HEK293 (cell line): Measurements from ENCODE around the gene LCE6A.

ENCODE experiments used
- CTCF ChIA-PET: fragments of 350-600 bp; formaldehyde crosslinking; extraction: SDS; loops from one replicate; lab custom pipeline; 2021; ENCODE audit warnings: antibody characterized with exemption; lab: Yijun Ruan, JAX
- POLR2A ChIA-PET: fragments of 300-600 bp; formaldehyde crosslinking; extraction: SDS; loops from one replicate; lab custom pipeline; 2020; ENCODE audit warnings: antibody characterized with exemption, inconsistent platforms; lab: Yijun Ruan, JAX
- H3K27ac ChIP-seq: fragments of 200-500 bp; sonication (Bioruptor generic); 2 replicates; pipeline ENCODE4 v1.5.1; 2014; ENCODE audit warnings: low read depth, low read length, control low read depth, inconsistent platforms; ENCODE audit errors: extremely low read depth
- H3K36me3 ChIP-seq, 2 experiments: fragments of 200-500 bp in 1 of 2; sonication (Bioruptor generic) in 1 of 2; 1 replicate in 1 of 2; 2 replicates in 1 of 2; pipeline ENCODE4 v1.5.1; 2014 to 2017; ENCODE audit warnings: inconsistent platforms in 2 of 2, low read length in 2 of 2; ENCODE audit not compliant: control insufficient read depth in 2 of 2, insufficient read depth in 1 of 2
- H3K4me1 ChIP-seq: fragments of 200-500 bp; sonication (Bioruptor generic); 2 replicates; pipeline ENCODE4 v1.5.1; 2014; ENCODE audit warnings: mild to moderate bottlenecking, low read length, inconsistent platforms; ENCODE audit not compliant: control insufficient read depth, insufficient read depth
- H3K4me3 ChIP-seq: 2 replicates; pipeline ENCODE4 v1.5.1; 2011; ENCODE audit warnings: low read depth, mild to moderate bottlenecking, control low read depth, low read length, moderate library complexity
- H3K9me3 ChIP-seq: fragments of 200-500 bp; sonication (Bioruptor generic); 2 replicates; pipeline ENCODE4 v1.5.1; 2014; ENCODE audit warnings: low read depth, low read length, inconsistent platforms; ENCODE audit not compliant: control insufficient read depth, insufficient read depth
- GFI1B ChIP-seq: fragments of 450-650 bp; formaldehyde crosslinking; IDR thresholded peaks from 2 replicates; pipeline ENCODE4 v1.5.1; 2016; ENCODE audit warnings: missing biosample characterization, missing genetic modification characterization
- GLI2 ChIP-seq: fragments of 450-650 bp; formaldehyde crosslinking; IDR thresholded peaks from 2 replicates; pipeline ENCODE4; 2017; ENCODE audit warnings: missing biosample characterization, missing genetic modification characterization, low read depth, borderline replicate concordance
- GLI4 ChIP-seq: fragments of 450-650 bp; formaldehyde crosslinking; IDR thresholded peaks from 2 replicates; pipeline ENCODE4 v1.5.1; 2016; ENCODE audit warnings: missing biosample characterization, missing genetic modification characterization
- PRDM1 ChIP-seq: fragments of 450-650 bp; formaldehyde crosslinking; IDR thresholded peaks from 2 replicates; pipeline ENCODE4; 2016; ENCODE audit warnings: missing biosample characterization, missing genetic modification characterization
- TRIM28 ChIP-seq: IDR thresholded peaks from 2 replicates; pipeline ENCODE4 v1.6.1; 2011; ENCODE audit warnings: low read length, control low read depth, borderline replicate concordance
- ZBTB20 ChIP-seq: fragments of 450-650 bp; formaldehyde crosslinking; IDR thresholded peaks from 2 replicates; pipeline ENCODE4 v1.5.1; 2016; ENCODE audit warnings: missing biosample characterization, missing genetic modification characterization
- ZFHX2 ChIP-seq: fragments of 450-650 bp; formaldehyde crosslinking; conservative IDR thresholded peaks from 2 replicates; pipeline ENCODE4 v1.5.1; 2016; ENCODE audit warnings: missing biosample characterization, missing genetic modification characterization
- ZFP41 ChIP-seq: fragments of 450-650 bp; formaldehyde crosslinking; IDR thresholded peaks from 2 replicates; pipeline ENCODE4 v1.5.1; 2016; ENCODE audit warnings: missing biosample characterization, missing genetic modification characterization, borderline replicate concordance
- ZIC2 ChIP-seq: fragments of 450-650 bp; formaldehyde crosslinking; IDR thresholded peaks from 2 replicates; pipeline ENCODE4 v1.5.1; 2016; ENCODE audit warnings: missing biosample characterization, missing genetic modification characterization
- ZNF114 ChIP-seq: fragments of 450-650 bp; formaldehyde crosslinking; IDR thresholded peaks from 2 replicates; pipeline ENCODE4 v1.5.0; 2017; ENCODE audit warnings: missing biosample characterization, missing genetic modification characterization
- ZNF138 ChIP-seq: fragments of 450-650 bp; formaldehyde crosslinking; IDR thresholded peaks from 2 replicates; pipeline ENCODE4 v1.5.1; 2016; ENCODE audit warnings: missing biosample characterization, missing genetic modification characterization, borderline replicate concordance
- ZNF416 ChIP-seq: fragments of 450-650 bp; formaldehyde crosslinking; IDR thresholded peaks from 2 replicates; pipeline ENCODE4 v1.5.1; 2016; ENCODE audit warnings: missing biosample characterization, missing genetic modification characterization
- ZNF423 ChIP-seq: fragments of 450-650 bp; formaldehyde crosslinking; IDR thresholded peaks from 2 replicates; pipeline ENCODE4 v1.5.1; 2016; ENCODE audit warnings: missing biosample characterization, missing genetic modification characterization
- ZNF521 ChIP-seq: fragments of 450-650 bp; formaldehyde crosslinking; IDR thresholded peaks from 2 replicates; pipeline ENCODE4 v1.5.1; 2017; ENCODE audit warnings: missing biosample characterization, mild to moderate bottlenecking, missing genetic modification characterization
- ZNF529 ChIP-seq: fragments of 450-650 bp; formaldehyde crosslinking; IDR thresholded peaks from 2 replicates; pipeline ENCODE4 v1.5.1; 2017; ENCODE audit warnings: missing genetic modification characterization, missing biosample characterization; ENCODE audit not compliant: insufficient replicate concordance
- ZNF549 ChIP-seq: fragments of 450-650 bp; IDR thresholded peaks from 2 replicates; pipeline ENCODE4 v1.5.1; 2018; ENCODE audit warnings: missing biosample characterization, missing genetic modification characterization, mild to moderate bottlenecking, inconsistent platforms, moderate library complexity
- ZNF558 ChIP-seq: fragments of 450-650 bp; formaldehyde crosslinking; IDR thresholded peaks from 2 replicates; pipeline ENCODE4 v1.5.1; 2016; ENCODE audit warnings: missing biosample characterization, missing genetic modification characterization
- ZNF677 ChIP-seq: fragments of 450-650 bp; IDR thresholded peaks from 2 replicates; pipeline ENCODE4 v1.5.0; 2018; ENCODE audit warnings: missing biosample characterization, mild to moderate bottlenecking, missing genetic modification characterization, moderate library complexity
- ZNF76 ChIP-seq: fragments of 450-650 bp; formaldehyde crosslinking; IDR thresholded peaks from 2 replicates; pipeline ENCODE4; 2016; ENCODE audit warnings: low read depth, missing biosample characterization, missing genetic modification characterization, borderline replicate concordance
- ZNF791 ChIP-seq: fragments of 450-650 bp; formaldehyde crosslinking; IDR thresholded peaks from 2 replicates; pipeline ENCODE4 v1.5.1; 2016; ENCODE audit warnings: missing biosample characterization, missing genetic modification characterization
- TF ChIP-seq, protein P1 (sequence below): fragments of 450-650 bp; formaldehyde crosslinking; IDR thresholded peaks from 2 replicates; pipeline ENCODE4 v1.5.1; 2016; ENCODE audit warnings: missing biosample characterization, missing genetic modification characterization
- TF ChIP-seq, protein P2 (sequence below): fragments of 450-650 bp; IDR thresholded peaks from 2 replicates; pipeline ENCODE4 v1.5.1; 2018; ENCODE audit warnings: missing biosample characterization, mild to moderate bottlenecking, missing genetic modification characterization
- TF ChIP-seq, protein P3 (sequence below): fragments of 450-650 bp; formaldehyde crosslinking; IDR thresholded peaks from 2 replicates; pipeline ENCODE4 v1.5.1; 2016; ENCODE audit warnings: missing biosample characterization, missing genetic modification characterization
- TF ChIP-seq, protein P4 (sequence below): IDR thresholded peaks from 2 replicates; pipeline ENCODE4 v1.6.1; 2011; ENCODE audit warnings: mild to moderate bottlenecking, low read depth, low read length, borderline replicate concordance

LCE6A gene

DNA sequence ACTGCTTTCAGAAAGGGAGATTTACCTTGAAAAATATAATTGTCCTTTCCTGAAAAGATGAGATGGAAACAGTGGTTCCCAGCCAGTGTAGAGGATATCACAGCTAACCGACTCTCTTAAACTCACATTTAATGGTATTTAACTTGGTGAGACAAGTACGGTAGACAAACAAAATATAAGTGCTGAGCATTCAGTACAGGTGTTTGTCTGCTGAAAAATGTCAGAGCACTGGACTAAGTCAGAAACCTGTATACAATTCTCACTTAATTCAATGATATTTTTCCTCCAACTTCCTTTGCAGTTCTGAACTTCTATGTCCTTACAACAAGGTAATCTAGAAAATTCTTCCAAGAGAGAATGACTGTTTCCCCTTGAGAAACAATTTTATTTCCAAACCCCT is 31.0 kb upstream of the LCE6A start, which contains the start of gene LCE1B (continued):
- TF ChIP-seq ZNF529 (tag by site-specific recombination) (no peak), GLI4 (no peak), ZFHX2 (no peak)

DNA sequence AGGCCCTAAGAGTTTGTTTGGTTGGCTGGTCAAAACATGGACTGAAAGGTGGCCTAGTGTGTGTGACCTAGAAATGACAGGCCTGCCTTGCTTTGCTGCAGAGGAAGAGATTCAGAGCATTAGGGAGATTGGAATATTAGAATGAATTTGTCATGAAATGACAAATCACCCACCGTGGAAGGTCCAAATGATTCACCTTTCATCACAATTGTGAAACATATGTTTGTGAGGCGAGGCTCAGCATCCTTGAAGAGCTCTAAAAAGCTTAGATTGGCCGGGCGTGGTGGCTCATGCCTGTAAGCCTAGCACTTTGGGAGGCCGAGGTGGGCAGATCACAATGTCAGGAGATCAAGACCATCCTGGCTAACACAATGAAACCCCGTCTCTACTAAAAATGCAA is 25.3 kb upstream of the LCE6A start:
- Histone ChIP-seq H3K27ac (no peak overlapping the region), H3K9me3 (no peaks in the 10 kb centered on the region), H3K36me3 (no peaks in the 10 kb centered on the region), H3K4me1 (no peaks in the 10 kb centered on the region), H3K4me3 (no peak overlapping the region)
- TF ChIP-seq TRIM28 (no peak), ZNF114 (tag by site-specific recombination) (no peak), ZNF423 (tag by site-specific recombination) (no peak), ZNF558 (tag by site-specific recombination) (no peak)
- ChIA-PET POLR2A (no interaction called here), CTCF (no interaction called here)

DNA sequence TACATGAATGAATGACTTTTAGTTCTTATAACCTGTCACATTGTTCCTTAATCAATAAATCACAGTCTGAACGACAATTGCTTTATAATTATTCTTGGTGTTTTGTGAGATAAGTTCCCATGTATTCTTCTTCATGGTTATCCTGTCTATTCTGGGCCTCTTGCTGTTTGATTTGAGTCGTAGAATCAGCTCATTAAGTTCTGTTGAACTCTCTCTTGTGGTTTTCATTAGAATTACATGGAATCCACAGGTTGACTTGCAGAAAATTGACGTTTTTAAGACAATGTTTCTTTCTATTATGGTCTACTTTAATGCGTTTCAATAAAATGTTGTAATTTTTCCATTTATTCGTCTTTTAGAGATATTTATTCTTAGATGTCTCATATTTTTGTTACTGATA is 19.4 kb upstream of the LCE6A start:
- Histone ChIP-seq H3K9me3 (no peaks in the 10 kb centered on the region), H3K27ac (no peak overlapping the region), H3K36me3 (no peaks in the 10 kb centered on the region), H3K4me3 (no peak overlapping the region), H3K4me1 (no peaks in the 10 kb centered on the region)
- CTCF ChIA-PET: no interaction called here
- POLR2A ChIA-PET: no interaction called here
- TF ChIP-seq ZNF677 (tag by site-specific recombination) (no peak), GLI2 (tag by site-specific recombination) (no peak)

DNA sequence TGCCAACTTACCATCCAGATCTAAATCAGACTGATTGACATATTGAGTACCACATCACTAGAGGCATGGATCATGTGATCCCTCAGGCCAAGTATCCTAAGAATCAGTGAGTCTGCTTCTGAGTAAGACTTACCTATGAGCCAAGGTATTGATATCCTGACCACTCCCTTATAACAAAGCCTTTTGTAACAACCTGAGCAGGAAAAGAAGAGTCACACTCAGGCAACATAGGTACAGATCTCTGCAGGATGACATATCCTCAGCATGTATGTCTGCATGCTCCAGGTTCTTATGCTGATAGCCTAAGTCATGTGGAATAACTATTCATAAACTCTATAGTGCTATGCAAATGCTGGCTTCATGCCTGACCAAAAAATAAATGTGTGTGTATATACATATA is 17.7 kb upstream of the LCE6A start:
- Histone ChIP-seq H3K4me1 (no peaks in the 10 kb centered on the region), H3K36me3 (no peaks in the 10 kb centered on the region), H3K9me3 (no peaks in the 10 kb centered on the region), H3K27ac (no peak overlapping the region), H3K4me3 (no peak overlapping the region)
- TF ChIP-seq PRDM1 (tag by site-specific recombination): no peak
- no peak for TF ChIP-seq ZFP41 (tag by site-specific recombination)
- TF ChIP-seq ZNF76 (tag by site-specific recombination): no peak
- TF ChIP-seq ZNF791 (tag by site-specific recombination): no peak
- no peak for TF ChIP-seq ZIC2 (tag by site-specific recombination)
- TF ChIP-seq, protein P1, sequence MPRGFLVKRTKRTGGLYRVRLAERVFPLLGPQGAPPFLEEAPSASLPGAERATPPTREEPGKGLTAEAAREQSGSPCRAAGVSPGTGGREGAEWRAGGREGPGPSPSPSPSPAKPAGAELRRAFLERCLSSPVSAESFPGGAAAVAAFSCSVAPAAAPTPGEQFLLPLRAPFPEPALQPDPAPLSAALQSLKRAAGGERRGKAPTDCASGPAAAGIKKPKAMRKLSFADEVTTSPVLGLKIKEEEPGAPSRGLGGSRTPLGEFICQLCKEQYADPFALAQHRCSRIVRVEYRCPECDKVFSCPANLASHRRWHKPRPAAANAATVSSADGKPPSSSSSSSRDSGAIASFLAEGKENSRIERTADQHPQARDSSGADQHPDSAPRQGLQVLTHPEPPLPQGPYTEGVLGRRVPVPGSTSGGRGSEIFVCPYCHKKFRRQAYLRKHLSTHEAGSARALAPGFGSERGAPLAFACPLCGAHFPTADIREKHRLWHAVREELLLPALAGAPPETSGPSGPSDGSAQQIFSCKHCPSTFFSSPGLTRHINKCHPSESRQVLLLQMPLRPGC (tag by site-specific recombination): no peak
- no peak for TF ChIP-seq ZNF416 (tag by site-specific recombination)
- no peak for TF ChIP-seq ZBTB20 (tag by site-specific recombination)
- CTCF ChIA-PET: no interaction called here
- POLR2A ChIA-PET: no interaction called here

DNA sequence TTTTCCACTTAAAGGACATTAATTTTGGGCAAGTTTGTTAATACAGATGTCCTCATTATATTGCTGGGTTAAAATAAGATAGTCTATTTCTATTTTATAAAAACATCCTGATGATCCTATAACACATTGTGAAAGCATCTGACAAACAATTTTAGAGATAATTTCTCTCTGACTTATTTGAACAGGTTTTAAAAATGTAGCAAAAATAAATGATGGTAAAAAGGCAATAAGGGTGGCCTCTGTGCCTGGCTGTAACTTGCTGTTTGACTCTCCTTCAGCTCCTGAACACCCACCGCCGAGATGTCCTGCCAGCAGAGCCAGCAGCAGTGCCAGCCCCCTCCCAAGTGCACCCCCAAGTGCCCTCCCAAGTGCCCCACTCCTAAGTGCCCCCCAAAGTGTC is 15.5 kb upstream of the LCE6A start, which contains the start of gene LCE1A:
Gene LCE1A, plus strand, starts transcription at position 301 of the 400 bp plus-strand sequence. Its CDS starts 0 bp downstream, at position 301.
- H3K4me1 ChIP-seq: no peaks in the 10 kb centered on the region
- CTCF ChIA-PET: interaction anchor here (0.8 kb wide), 1 partner anchor 92 kb away, joined by 3 read pairs; no protein-coding TSS in a partner anchor
- no peaks in the 10 kb centered on the region for H3K36me3 ChIP-seq
- POLR2A ChIA-PET: no interaction called here
- no peak within 1 kb of the TSS for H3K27ac ChIP-seq
- no peak within 1 kb of the TSS for H3K4me3 ChIP-seq
- H3K9me3 ChIP-seq: no peaks in the 10 kb centered on the region
- TF ChIP-seq, protein P2, sequence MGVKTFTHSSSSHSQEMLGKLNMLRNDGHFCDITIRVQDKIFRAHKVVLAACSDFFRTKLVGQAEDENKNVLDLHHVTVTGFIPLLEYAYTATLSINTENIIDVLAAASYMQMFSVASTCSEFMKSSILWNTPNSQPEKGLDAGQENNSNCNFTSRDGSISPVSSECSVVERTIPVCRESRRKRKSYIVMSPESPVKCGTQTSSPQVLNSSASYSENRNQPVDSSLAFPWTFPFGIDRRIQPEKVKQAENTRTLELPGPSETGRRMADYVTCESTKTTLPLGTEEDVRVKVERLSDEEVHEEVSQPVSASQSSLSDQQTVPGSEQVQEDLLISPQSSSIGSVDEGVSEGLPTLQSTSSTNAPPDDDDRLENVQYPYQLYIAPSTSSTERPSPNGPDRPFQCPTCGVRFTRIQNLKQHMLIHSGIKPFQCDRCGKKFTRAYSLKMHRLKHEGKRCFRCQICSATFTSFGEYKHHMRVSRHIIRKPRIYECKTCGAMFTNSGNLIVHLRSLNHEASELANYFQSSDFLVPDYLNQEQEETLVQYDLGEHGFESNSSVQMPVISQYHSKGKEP (tag by site-specific recombination): no peak
- TF ChIP-seq ZNF138: no peak
- TF ChIP-seq, protein P3, sequence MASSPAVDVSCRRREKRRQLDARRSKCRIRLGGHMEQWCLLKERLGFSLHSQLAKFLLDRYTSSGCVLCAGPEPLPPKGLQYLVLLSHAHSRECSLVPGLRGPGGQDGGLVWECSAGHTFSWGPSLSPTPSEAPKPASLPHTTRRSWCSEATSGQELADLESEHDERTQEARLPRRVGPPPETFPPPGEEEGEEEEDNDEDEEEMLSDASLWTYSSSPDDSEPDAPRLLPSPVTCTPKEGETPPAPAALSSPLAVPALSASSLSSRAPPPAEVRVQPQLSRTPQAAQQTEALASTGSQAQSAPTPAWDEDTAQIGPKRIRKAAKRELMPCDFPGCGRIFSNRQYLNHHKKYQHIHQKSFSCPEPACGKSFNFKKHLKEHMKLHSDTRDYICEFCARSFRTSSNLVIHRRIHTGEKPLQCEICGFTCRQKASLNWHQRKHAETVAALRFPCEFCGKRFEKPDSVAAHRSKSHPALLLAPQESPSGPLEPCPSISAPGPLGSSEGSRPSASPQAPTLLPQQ (tag by site-specific recombination): no peak
- TF ChIP-seq GFI1B (tag by site-specific recombination): no peak
- TF ChIP-seq ZNF521 (tag by site-specific recombination): no peak
- no peak for TF ChIP-seq ZNF549
- TF ChIP-seq, protein P4, sequence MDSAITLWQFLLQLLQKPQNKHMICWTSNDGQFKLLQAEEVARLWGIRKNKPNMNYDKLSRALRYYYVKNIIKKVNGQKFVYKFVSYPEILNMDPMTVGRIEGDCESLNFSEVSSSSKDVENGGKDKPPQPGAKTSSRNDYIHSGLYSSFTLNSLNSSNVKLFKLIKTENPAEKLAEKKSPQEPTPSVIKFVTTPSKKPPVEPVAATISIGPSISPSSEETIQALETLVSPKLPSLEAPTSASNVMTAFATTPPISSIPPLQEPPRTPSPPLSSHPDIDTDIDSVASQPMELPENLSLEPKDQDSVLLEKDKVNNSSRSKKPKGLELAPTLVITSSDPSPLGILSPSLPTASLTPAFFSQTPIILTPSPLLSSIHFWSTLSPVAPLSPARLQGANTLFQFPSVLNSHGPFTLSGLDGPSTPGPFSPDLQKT: no peak
